Stimulated activated CD8-positive, alpha-beta memory T cell treated with anti-CD3 and anti-CD28 coated beads, Interleukin-7, amount 100 ng/mL, for 1 hour (primary cell): Measurements from ENCODE around the gene GABPA.

ENCODE experiments used
- DNase-seq, 2 donors: peaks; one replicate each; pipeline ENCODE4 v3.0.0-alpha.2; 2020; ENCODE audit warnings: low read depth in 2 of 2

GABPA gene

DNA sequence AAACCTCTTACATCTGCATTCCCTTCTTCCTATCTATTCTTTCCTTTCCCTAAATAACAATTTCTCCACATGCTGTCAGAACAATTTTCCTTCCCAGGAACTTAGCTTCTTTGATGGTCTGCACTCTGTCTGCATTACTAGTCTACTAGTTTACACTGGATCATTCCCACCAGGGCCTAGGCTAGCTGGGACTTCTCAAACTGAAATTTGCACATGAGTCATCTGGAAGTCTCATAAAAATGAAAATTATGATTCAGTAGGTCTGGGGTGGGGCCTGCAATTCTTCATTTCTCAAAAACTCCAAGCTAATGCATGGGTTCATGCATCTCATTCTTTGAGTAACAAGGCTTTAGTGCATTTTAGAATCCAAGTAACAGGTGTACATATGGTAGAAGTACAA is 74.2 kb downstream of the GABPA start:
- DNase-seq = no peak

- DNase-seq = no peak
These were observed 76.4 kb downstream of the GABPA start for GRCh38 chr21:25811186-25811585.

- DNase-seq = no peak
These were observed 79.1 kb downstream of the GABPA start for GRCh38 chr21:25813917-25814316.

DNA sequence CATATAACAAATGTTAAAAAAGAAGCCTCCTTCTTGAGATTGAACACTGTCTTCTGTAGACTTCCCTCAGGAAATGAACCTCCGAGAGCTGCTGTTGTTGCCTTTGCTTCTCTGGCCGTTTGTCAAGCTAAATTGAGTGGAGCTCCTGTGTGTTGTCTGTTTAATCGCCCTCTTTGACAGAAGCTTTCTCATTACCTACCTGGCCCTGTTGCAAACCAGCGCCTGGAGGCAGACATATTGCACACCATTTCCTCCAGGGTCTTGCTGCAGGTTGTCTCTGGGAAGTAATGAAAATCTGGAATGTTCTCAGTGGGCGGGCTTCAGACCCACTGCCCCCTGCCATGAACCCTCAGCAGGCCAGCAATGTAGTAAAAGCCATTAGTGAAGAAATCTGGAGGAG is 83.3 kb downstream of the GABPA start:
- no peak for DNase-seq

GRCh38 chr21:25818551-25818950 is 83.8 kb downstream of the GABPA start:
- no peak for DNase-seq
